Urinary bladder (tissue), 4 donors: ENCODE results near the gene PYGM. TPM values are rescaled to one million over a fixed set of nuclear protein-coding genes. Genes with fewer than 3 reads are reported as not detected.

Experiments
- DNase-seq: peaks from one replicate; pipeline ENCODE4 v3.0.0-alpha.2; 2015; ENCODE audit errors: extremely low spot score
- H3K27ac ChIP-seq: one replicate; pipeline ENCODE4 v1.5.1; 2013; ENCODE audit warnings: low read depth, mild to moderate bottlenecking, moderate library complexity
- H3K36me3 ChIP-seq: one replicate; pipeline ENCODE4 v1.6.1; 2013; ENCODE audit warnings: mild to moderate bottlenecking, moderate library complexity; ENCODE audit not compliant: insufficient read depth
- H3K4me1 ChIP-seq: one replicate; pipeline ENCODE4 v1.6.1; 2013; ENCODE audit warnings: mild to moderate bottlenecking, moderate library complexity; ENCODE audit not compliant: insufficient read depth
- H3K4me3 ChIP-seq: one replicate; pipeline ENCODE4 v1.5.1; 2013; ENCODE audit warnings: low read depth, low read length
- WGBS: extraction: QIAGEN DNeasy Blood & Tissue Kit; methylation state at CpG from one replicate; pipeline ENCODE4 v1.1.7; 2013; 5-methylcytosine and 5-hydroxymethylcytosine counted together
- polyA plus RNA-seq: library from polyadenylated mRNA; stranded (reverse); fragments of 200-250 nt; gene quantifications from one replicate; pipeline ENCODE4 v1.2.3, GENCODE V29; 2013
- total RNA-seq: library from RNA; depleted of rRNA; stranded (reverse); fragments of >200 nt; gene quantifications from one replicate; pipeline ENCODE4 v1.2.3, GENCODE V29; 2014
- donor health status: healthy with polysubstance abuse.
- donor health status: healthy.

The PYGM gene
- total and polyA plus RNA-seq, 2 donors: 15.1 to 33.6 TPM

GRCh38 chr11:64767344-64768299 lies 7.8 kb upstream of the PYGM start:
- Histone ChIP-seq H3K27ac (no peak overlapping the region), H3K36me3 (peaks cover 23% of the 10 kb centered on the region), H3K4me1 (no peaks in the 10 kb centered on the region), H3K4me3 (no peak overlapping the region)
- 50% methylated on average over 19 of the region's 19 CpGs for WGBS
- DNase-seq: no peak

GRCh38 chr11:64766881-64767280 lies 7.1 kb upstream of the PYGM start:
- H3K4me3 ChIP-seq: no peak overlapping the region
- no peak overlapping the region for H3K27ac ChIP-seq
- H3K36me3 ChIP-seq: peaks cover 23% of the 10 kb centered on the region
- 96% methylated on average over 11 of the region's 11 CpGs for WGBS
- no peak for DNase-seq
- H3K4me1 ChIP-seq: no peaks in the 10 kb centered on the region

GRCh38 chr11:64765851-64766665 lies 6.3 kb upstream of the PYGM start:
- no peaks in the 10 kb centered on the region for H3K4me1 ChIP-seq
- no peak overlapping the region for H3K27ac ChIP-seq
- 86% methylated on average over 42 of the region's 42 CpGs for WGBS
- peaks cover 23% of the 10 kb centered on the region for H3K36me3 ChIP-seq
- no peak for DNase-seq
- H3K4me3 ChIP-seq: no peak overlapping the region

- H3K4me1 ChIP-seq: no peaks in the 10 kb centered on the region
- H3K27ac ChIP-seq: no peak overlapping the region
- peaks cover 23% of the 10 kb centered on the region for H3K36me3 ChIP-seq
- H3K4me3 ChIP-seq: no peak overlapping the region
- WGBS: 88% methylated on average over 30 of the region's 30 CpGs
- DNase-seq: no peak
Observed at GRCh38 chr11:64765291-64765850, 5.6 kb upstream of the PYGM start.

GRCh38 chr11:64764753-64765152 lies 5.0 kb upstream of the PYGM start:
- no peak overlapping the region for H3K27ac ChIP-seq
- no peak overlapping the region for H3K4me3 ChIP-seq
- no peak for DNase-seq
- WGBS: 81% methylated on average over 8 of the region's 8 CpGs
- H3K4me1 ChIP-seq: no peaks in the 10 kb centered on the region
- H3K36me3 ChIP-seq: peaks cover 20% of the 10 kb centered on the region

- no peaks in the 10 kb centered on the region for H3K4me1 ChIP-seq
Observed at GRCh38 chr11:64764040-64764611, 4.4 kb upstream of the PYGM start.

GRCh38 chr11:64763526-64764039 lies 3.8 kb upstream of the PYGM start:
- no peak for DNase-seq
- peaks cover 17% of the 10 kb centered on the region for H3K36me3 ChIP-seq
- 48% methylated on average over 6 of the region's 6 CpGs for WGBS
- H3K4me3 ChIP-seq: no peak overlapping the region
- H3K27ac ChIP-seq: no peak overlapping the region
- H3K4me1 ChIP-seq: no peaks in the 10 kb centered on the region

More at GRCh38 chr11:64764040-64764611, 4.4 kb upstream of the PYGM start:
- Histone ChIP-seq H3K36me3 (peaks cover 20% of the 10 kb centered on the region), H3K27ac (no peak overlapping the region), H3K4me3 (no peak overlapping the region)
- no peak for DNase-seq
- 52% methylated on average over 11 of the region's 11 CpGs for WGBS

GRCh38 chr11:64762674-64763525 lies 3.1 kb upstream of the PYGM start:
- Histone ChIP-seq H3K4me1 (no peaks in the 10 kb centered on the region), H3K4me3 (no peak overlapping the region), H3K36me3 (peaks cover 12% of the 10 kb centered on the region), H3K27ac (no peak overlapping the region)
- DNase-seq: no peak
- WGBS: 45% methylated on average over 13 of the region's 13 CpGs

GRCh38 chr11:64762277-64762673 lies 2.5 kb upstream of the PYGM start:
- Histone ChIP-seq H3K36me3 (peaks cover 7% of the 10 kb centered on the region), H3K4me3 (no peak overlapping the region), H3K4me1 (no peaks in the 10 kb centered on the region), H3K27ac (no peak overlapping the region)
- WGBS: 62% methylated on average over 5 of the region's 5 CpGs
- DNase-seq: no peak

GRCh38 chr11:64760759-64761420 lies 1.1 kb upstream of the PYGM start:
- Histone ChIP-seq H3K36me3 (peaks cover 6% of the 10 kb centered on the region), H3K4me3 (no peak overlapping the region), H3K4me1 (no peaks in the 10 kb centered on the region), H3K27ac (no peak overlapping the region)
- 47% methylated on average over 7 of the region's 7 CpGs for WGBS
- DNase-seq: no peak

- H3K27ac ChIP-seq: peak overlapping the region; percentile 43
- WGBS: 38% methylated on average over 21 of the region's 21 CpGs
- no peak for DNase-seq
- peaks cover under 1% of the 10 kb centered on the region for H3K36me3 ChIP-seq
- H3K4me3 ChIP-seq: no peak overlapping the region
- no peaks in the 10 kb centered on the region for H3K4me1 ChIP-seq
Observed at GRCh38 chr11:64759131-64759721, 548 bp downstream of the PYGM start.
